HepG2 (cell line): ENCODE measurements around the gene CNNM3. TPM values are rescaled to one million over a fixed set of nuclear protein-coding genes. Genes with fewer than 3 reads are reported as not detected.

Experiments used
- ARID2 ChIP-seq: sonication (generic); formaldehyde crosslinking; IDR thresholded peaks from 2 replicates; pipeline ENCODE4 v1.8.1; 2022; ENCODE audit warnings: mild to moderate bottlenecking, missing genetic modification reagents, borderline replicate concordance
- ATF2 ChIP-seq: sonication (generic); formaldehyde crosslinking; IDR thresholded peaks from 2 replicates; pipeline ENCODE4 v1.4.0; 2020; ENCODE audit warnings: missing genetic modification reagents
- DDIT3 ChIP-seq: sonication (generic); formaldehyde crosslinking; IDR thresholded peaks from 2 replicates; pipeline ENCODE4 v1.4.0; 2020; ENCODE audit warnings: mild to moderate bottlenecking, missing genetic modification reagents
- HDAC1 ChIP-seq: sonication (generic); formaldehyde crosslinking; IDR thresholded peaks from 2 replicates; pipeline ENCODE4 v1.5.1; 2020; ENCODE audit warnings: mild to moderate bottlenecking, missing genetic modification reagents
- IRX3 ChIP-seq: sonication (generic); formaldehyde crosslinking; IDR thresholded peaks from 2 replicates; pipeline ENCODE4 v1.8.1; 2023; ENCODE audit warnings: mild to moderate bottlenecking, low read depth, missing genetic modification reagents, borderline replicate concordance
- MAFK ChIP-seq, 2 experiments: IDR thresholded peaks in 1 of 2; conservative IDR thresholded peaks in 1 of 2; 2 replicates each; pipeline ENCODE4 v1.6.1; 2011; ENCODE audit warnings: improper control_type of control experiment in 2 of 2, low read length in 2 of 2
- MEF2D ChIP-seq: sonication (generic); formaldehyde crosslinking; IDR thresholded peaks from 2 replicates; pipeline ENCODE4 v1.5.1; 2020; ENCODE audit warnings: mild to moderate bottlenecking, missing genetic modification reagents
- NAIF1 ChIP-seq: sonication (generic); formaldehyde crosslinking; IDR thresholded peaks from 2 replicates; pipeline ENCODE4 v1.5.0; 2020; ENCODE audit warnings: mild to moderate bottlenecking, missing genetic modification reagents, borderline replicate concordance
- NR2F1 ChIP-seq, 2 experiments: fragments of 450-650 bp in 1 of 2; formaldehyde crosslinking in 1 of 2; IDR thresholded peaks; 2 replicates each; pipeline versions ENCODE4 v1.5.0 to v1.6.1; 2016 to 2020; ENCODE audit warnings: mild to moderate bottlenecking in 1 of 2, missing compliant biosample characterization in 1 of 2, missing genetic modification reagents in 1 of 2, moderate library complexity in 1 of 2
- RCOR2 ChIP-seq: IDR thresholded peaks from 2 replicates; pipeline ENCODE4 v1.6.1; 2016; ENCODE audit warnings: missing biosample characterization, missing genetic modification reagents
- RXRA ChIP-seq: sonication (generic); formaldehyde crosslinking; IDR thresholded peaks from 2 replicates; pipeline ENCODE4 v1.5.1; 2020; ENCODE audit warnings: missing genetic modification reagents
- SAP130 ChIP-seq: IDR thresholded peaks from 2 replicates; pipeline ENCODE4 v1.6.1; 2016; ENCODE audit warnings: low read depth
- TERF1 ChIP-seq: sonication (generic); formaldehyde crosslinking; IDR thresholded peaks from 2 replicates; pipeline ENCODE4 v1.8.0; 2022; ENCODE audit warnings: mild to moderate bottlenecking, missing genetic modification reagents, moderate library complexity
- TRIM22 ChIP-seq: fragments of 450-650 bp; IDR thresholded peaks from 2 replicates; pipeline ENCODE4 v1.6.1; 2017
- ZBTB37 ChIP-seq: sonication (generic); formaldehyde crosslinking; IDR thresholded peaks from 2 replicates; pipeline ENCODE4 v1.4.0; 2020; ENCODE audit warnings: mild to moderate bottlenecking, missing genetic modification reagents
- ZMAT5 ChIP-seq: sonication (generic); formaldehyde crosslinking; IDR thresholded peaks from 2 replicates; pipeline ENCODE4 v1.5.0; 2020; ENCODE audit warnings: mild to moderate bottlenecking, low read depth, missing genetic modification reagents, borderline replicate concordance
- ZMYM2 ChIP-seq: sonication (generic); formaldehyde crosslinking; IDR thresholded peaks from 2 replicates; pipeline ENCODE4 v1.8.0; 2022; ENCODE audit warnings: mild to moderate bottlenecking, missing genetic modification reagents
- ZNF512B ChIP-seq: sonication (generic); formaldehyde crosslinking; IDR thresholded peaks from 2 replicates; pipeline ENCODE4 v1.5.1; 2020; ENCODE audit warnings: missing genetic modification reagents, mild to moderate bottlenecking, borderline replicate concordance
- polyA plus RNA-seq, 8 experiments: library from polyadenylated mRNA; depleted of rRNA in 3 of 8; stranded (reverse) in 7 of 8; unstranded in 1 of 8; fragments of >200 nt; fragmentation: Illumina TruSeq in 4 of 8; extraction: Trizol in 4 of 8; gene quantifications; 2 replicates each; pipeline versions ENCODE4 v1.2.1 to v1.2.3, GENCODE V29; 2011 to 2016; ENCODE audit warnings: low read depth in 4 of 8, missing spikeins in 1 of 8, mixed read lengths in 1 of 8; ENCODE audit not compliant: insufficient read depth in 1 of 8
- total RNA-seq, 5 experiments: library from RNA; depleted of rRNA; stranded (reverse); fragments of >200 nt; fragmentation: Illumina TruSeq; extraction: Trizol; gene quantifications; 2 replicates each; pipeline ENCODE4 v1.2.3, GENCODE V29; 2016; ENCODE audit warnings: low read depth in 1 of 5

The CNNM3 gene
- total and polyA plus RNA-seq, 2 of the 13 experiments (the other 11 are each of a cell fraction or from before 2014, with no cell fraction given) = 21.2 to 27.9 TPM

- TF ChIP-seq TRIM22 = no peak
- TF ChIP-seq MAFK (conservative IDR thresholded peaks at IDR 0.05 in 1 of 2, IDR thresholded peaks at IDR 0.05 in 1 of 2; ENCODE audit: low read length in 2 of 2) = 0 out of 4 replicates have a peak, but pooled peaks of 1 of the 2 experiments have one; percentile 7
- TF ChIP-seq TERF1 (CRISPR knock-in tag) = no peak
- peak; percentile 96 for TF ChIP-seq SAP130 (CRISPR knock-in tag)
- peak; percentile 75; the same call in 1 of the 2 replicates for TF ChIP-seq NAIF1 (CRISPR knock-in tag)
- peak; percentile 97 for TF ChIP-seq ZBTB37
- peak; percentile 99 for TF ChIP-seq HDAC1
- peak in 1 of 2 experiments; percentile 73; a peak in 2 of 4 replicates for TF ChIP-seq NR2F1 (CRISPR knock-in tag; IDR thresholded peaks at IDR 0.05)
- TF ChIP-seq ARID2 = peak; percentile 65; the same call in 1 of the 2 replicates
- TF ChIP-seq DDIT3 (CRISPR knock-in tag) = no peak
- peak; percentile 93 for TF ChIP-seq MEF2D (CRISPR knock-in tag)
- TF ChIP-seq RXRA (CRISPR knock-in tag) = peak; percentile 99
- TF ChIP-seq ATF2 (CRISPR knock-in tag) = peak; percentile 83; the same call in 1 of the 2 replicates
- TF ChIP-seq IRX3 (CRISPR knock-in tag) = peak; percentile 2; the same call in 1 of the 2 replicates
- peak; percentile 82; the same call in 1 of the 2 replicates for TF ChIP-seq ZNF512B (CRISPR knock-in tag)
- TF ChIP-seq ZMYM2 (CRISPR knock-in tag) = no peak; the same call in 1 of the 2 replicates
- TF ChIP-seq RCOR2 (CRISPR knock-in tag) = peak; percentile 88
- TF ChIP-seq ZMAT5 (CRISPR knock-in tag) = no peak
These were observed 3.2 kb downstream of the CNNM3 start (continued) for GRCh38 chr2:96819128-96819875.
